Measurements from ENCODE around the gene MGA.
A peak's percentile ranks its signal among the peaks of the same experiment; 100 is the strongest.

Gene MGA

GRCh38 chr15:41655716-41656115 is 4.5 kb upstream of the MGA start:
- Histone ChIP-seq H3K27ac (no peak overlapping the region), H3K4me3 (no peak overlapping the region)

- H3K27ac ChIP-seq = no peak overlapping the region
- no peak overlapping the region for H3K4me3 ChIP-seq
Measured at GRCh38 chr15:41656188-41656587, 4.0 kb upstream of the MGA start.

GRCh38 chr15:41658689-41659088 is 1.5 kb upstream of the MGA start:
- no peak overlapping the region for H3K4me3 ChIP-seq
- H3K27ac ChIP-seq = no peak overlapping the region

- no peak overlapping the region for H3K4me3 ChIP-seq
- no peak overlapping the region for H3K27ac ChIP-seq
Measured at GRCh38 chr15:41659190-41659589, 1.0 kb upstream of the MGA start.

- Histone ChIP-seq H3K27ac (peak overlapping the region in 19 of 21 experiments; percentile 44 to 92 (median 78)), H3K4me3 (peak overlapping the region; percentile 32 to 50 (median 45))
Measured at GRCh38 chr15:41659855-41660234, 360 bp upstream of the MGA start.

- Histone ChIP-seq H3K4me3 (peak overlapping the region; percentile 32 to 50 (median 45)), H3K27ac (peak overlapping the region; percentile 33 to 92 (median 74))
Measured at GRCh38 chr15:41661078-41661517, 893 bp downstream of the MGA start.

GRCh38 chr15:41661518-41662225 is 1.5 kb downstream of the MGA start:
- H3K27ac ChIP-seq = peak overlapping the region in 19 of 21 experiments; percentile 18 to 92 (median 74)
- peak overlapping the region; percentile 32 to 50 (median 45) for H3K4me3 ChIP-seq

- no peak overlapping the region for H3K27ac ChIP-seq
Measured at GRCh38 chr15:41666353-41666920, 6.2 kb downstream of the MGA start.

GRCh38 chr15:41669701-41670100 is 9.5 kb downstream of the MGA start:
- no peak overlapping the region for H3K4me3 ChIP-seq
- no peak overlapping the region for H3K27ac ChIP-seq

More at GRCh38 chr15:41666353-41666920, 6.2 kb downstream of the MGA start:
- no peak overlapping the region for H3K4me3 ChIP-seq

- H3K4me3 ChIP-seq = no peak overlapping the region
- no peak overlapping the region for H3K27ac ChIP-seq
Measured at GRCh38 chr15:41671656-41672648, 11.7 kb downstream of the MGA start.

- Histone ChIP-seq H3K27ac (no peak overlapping the region), H3K4me3 (no peak overlapping the region)
Measured at GRCh38 chr15:41675337-41675736, 15.1 kb downstream of the MGA start.

- Histone ChIP-seq H3K27ac (no peak overlapping the region), H3K4me3 (no peak overlapping the region)
Measured at GRCh38 chr15:41678742-41679141, 18.5 kb downstream of the MGA start.

GRCh38 chr15:41683955-41684354 is 23.8 kb downstream of the MGA start:
- Histone ChIP-seq H3K27ac (no peak overlapping the region), H3K4me3 (no peak overlapping the region)

- H3K4me3 ChIP-seq = no peak overlapping the region
- no peak overlapping the region for H3K27ac ChIP-seq
Measured at GRCh38 chr15:41688671-41689070, 28.5 kb downstream of the MGA start.

GRCh38 chr15:41689083-41689482 is 28.9 kb downstream of the MGA start:
- Histone ChIP-seq H3K27ac (no peak overlapping the region), H3K4me3 (no peak overlapping the region)

- H3K4me3 ChIP-seq = no peak overlapping the region
Measured at GRCh38 chr15:41689834-41690233, 29.6 kb downstream of the MGA start.

GRCh38 chr15:41690636-41691035 is 30.4 kb downstream of the MGA start:
- no peak overlapping the region for H3K27ac ChIP-seq
- H3K4me3 ChIP-seq = no peak overlapping the region

More at GRCh38 chr15:41689834-41690233, 29.6 kb downstream of the MGA start:
- no peak overlapping the region for H3K27ac ChIP-seq

GRCh38 chr15:41691471-41691870 is 31.3 kb downstream of the MGA start:
- Histone ChIP-seq H3K27ac (no peak overlapping the region), H3K4me3 (no peak overlapping the region)

GRCh38 chr15:41692049-41692448 is 31.8 kb downstream of the MGA start:
- H3K4me3 ChIP-seq = no peak overlapping the region
- H3K27ac ChIP-seq = no peak overlapping the region

- H3K4me3 ChIP-seq = no peak overlapping the region
- H3K27ac ChIP-seq = no peak overlapping the region
Measured at GRCh38 chr15:41693757-41694156, 33.6 kb downstream of the MGA start.

All from skin epidermis (tissue), 12 donors.